ENCODE data around the gene NRXN3. TPM values are rescaled to one million over a fixed set of nuclear protein-coding genes. Genes with fewer than 3 reads are reported as not detected.
"Not testable (repeated sequence)": the region's sequence is repeated elsewhere in the genome, so short reads cannot be mapped to it uniquely, and the experiment has no call there.

NRXN3 gene
- total and polyA plus RNA-seq, 3 experiments from 2014 or later, result not detected

- Histone ChIP-seq H3K4me1 (ENCODE audit: insufficient read depth, low read length) (no peaks in the 10 kb centered on the region), H3K9me3 (ENCODE audit: low read length) (no peaks in the 10 kb centered on the region), H3K27ac (ENCODE audit: low read depth, low read length) (no peak overlapping the region), H3K4me3 (ENCODE audit: low read length) (no peak overlapping the region), H3K36me3 (ENCODE audit: insufficient read depth, low read length) (no peaks in the 10 kb centered on the region), H3K27me3 (ENCODE audit: insufficient read depth, low read length, poor library complexity, severe bottlenecking) (no peaks in the 10 kb centered on the region)
- ChIA-PET POLR2A (no interaction called here), CTCF (no interaction called here)
- Mint-ChIP-seq H3K27me3 (no peaks in the 10 kb centered on the region), H3K27ac (no peak overlapping the region), H3K36me3 (no peaks in the 10 kb centered on the region), H3K4me3 (no peak overlapping the region), H3K4me1 (no peaks in the 10 kb centered on the region), H3K9me3 (peaks cover 0 to 2% (median 0%) of the 10 kb centered on the region in 5 donors)
- DNase-seq, result no peak
These were observed 309.1 kb downstream of the NRXN3 start for GRCh38 chr14:78479127-78479780.

GRCh38 chr14:78484028-78484427, 313.9 kb downstream of the NRXN3 start:
- no peaks in the 10 kb centered on the region for H3K27me3 Mint-ChIP-seq
- H3K36me3 ChIP-seq (ENCODE audit: insufficient read depth, low read length), result no peaks in the 10 kb centered on the region
- POLR2A ChIA-PET, result no interaction called here
- H3K4me1 Mint-ChIP-seq, result no peaks in the 10 kb centered on the region
- no peaks in the 10 kb centered on the region for H3K36me3 Mint-ChIP-seq
- DNase-seq, result no peak
- no peaks in the 10 kb centered on the region for H3K4me1 ChIP-seq (ENCODE audit: insufficient read depth, low read length)
- no peaks in the 10 kb centered on the region for H3K9me3 ChIP-seq (ENCODE audit: low read length)
- CTCF ChIA-PET, result no interaction called here
- H3K27ac Mint-ChIP-seq, result no peak overlapping the region
- no peaks in the 10 kb centered on the region for H3K9me3 Mint-ChIP-seq
- no peak overlapping the region for H3K4me3 Mint-ChIP-seq
- H3K27me3 ChIP-seq (ENCODE audit: insufficient read depth, low read length, poor library complexity, severe bottlenecking), result no peaks in the 10 kb centered on the region
- H3K4me3 ChIP-seq (ENCODE audit: low read length), result no peak overlapping the region
- H3K27ac ChIP-seq (ENCODE audit: low read depth, low read length), result no peak overlapping the region

GRCh38 chr14:78486081-78486480, 315.9 kb downstream of the NRXN3 start:
- Mint-ChIP-seq H3K27me3 (no peaks in the 10 kb centered on the region), H3K36me3 (no peaks in the 10 kb centered on the region), H3K9me3 (no peaks in the 10 kb centered on the region), H3K4me3 (no peak overlapping the region), H3K27ac (no peak overlapping the region), H3K4me1 (no peaks in the 10 kb centered on the region)
- POLR2A ChIA-PET, result no interaction called here
- CTCF ChIA-PET, result no interaction called here
- no peaks in the 10 kb centered on the region for H3K9me3 ChIP-seq (ENCODE audit: low read length)
- H3K27me3 ChIP-seq (ENCODE audit: insufficient read depth, low read length, poor library complexity, severe bottlenecking), result no peaks in the 10 kb centered on the region
- H3K27ac ChIP-seq (ENCODE audit: low read depth, low read length), result no peak overlapping the region
- no peaks in the 10 kb centered on the region for H3K4me1 ChIP-seq (ENCODE audit: insufficient read depth, low read length)
- H3K36me3 ChIP-seq (ENCODE audit: insufficient read depth, low read length), result no peaks in the 10 kb centered on the region
- DNase-seq, result no peak
- H3K4me3 ChIP-seq (ENCODE audit: low read length), result no peak overlapping the region

GRCh38 chr14:78486621-78487020, 316.4 kb downstream of the NRXN3 start:
- Mint-ChIP-seq H3K4me3 (no peak overlapping the region), H3K9me3 (no peaks in the 10 kb centered on the region), H3K4me1 (no peaks in the 10 kb centered on the region), H3K27ac (no peak overlapping the region), H3K36me3 (no peaks in the 10 kb centered on the region), H3K27me3 (no peaks in the 10 kb centered on the region)
- ChIA-PET POLR2A (no interaction called here), CTCF (no interaction called here)
- Histone ChIP-seq H3K36me3 (ENCODE audit: insufficient read depth, low read length) (no peaks in the 10 kb centered on the region), H3K9me3 (ENCODE audit: low read length) (no peaks in the 10 kb centered on the region), H3K4me3 (ENCODE audit: low read length) (no peak overlapping the region), H3K27ac (ENCODE audit: low read depth, low read length) (no peak overlapping the region), H3K27me3 (ENCODE audit: insufficient read depth, low read length, poor library complexity, severe bottlenecking) (no peaks in the 10 kb centered on the region), H3K4me1 (ENCODE audit: insufficient read depth, low read length) (no peaks in the 10 kb centered on the region)
- DNase-seq, result no peak

- POLR2A ChIA-PET; H3K4me1 Mint-ChIP-seq; H3K4me3 Mint-ChIP-seq; H3K27ac ChIP-seq (ENCODE audit: low read depth, low read length); H3K27me3 Mint-ChIP-seq; H3K36me3 ChIP-seq (ENCODE audit: insufficient read depth, low read length); H3K4me3 ChIP-seq (ENCODE audit: low read length); H3K27me3 ChIP-seq (ENCODE audit: insufficient read depth, low read length, poor library complexity, severe bottlenecking); H3K36me3 Mint-ChIP-seq; H3K27ac Mint-ChIP-seq; H3K4me1 ChIP-seq (ENCODE audit: insufficient read depth, low read length); H3K9me3 ChIP-seq (ENCODE audit: low read length); H3K9me3 Mint-ChIP-seq; CTCF ChIA-PET; DNase-seq: not testable (repeated sequence)
These were observed 317.4 kb downstream of the NRXN3 start for GRCh38 chr14:78487573-78487972.

- ChIA-PET POLR2A (no interaction called here), CTCF (no interaction called here)
- no peaks in the 10 kb centered on the region for H3K4me1 ChIP-seq (ENCODE audit: insufficient read depth, low read length)
- Mint-ChIP-seq H3K36me3 (no peaks in the 10 kb centered on the region), H3K27ac (no peak overlapping the region), H3K9me3 (no peaks in the 10 kb centered on the region), H3K27me3 (no peaks in the 10 kb centered on the region), H3K4me3 (no peak overlapping the region), H3K4me1 (no peaks in the 10 kb centered on the region)
- no peaks in the 10 kb centered on the region for H3K9me3 ChIP-seq (ENCODE audit: low read length)
- H3K27me3 ChIP-seq (ENCODE audit: insufficient read depth, low read length, poor library complexity, severe bottlenecking), result no peaks in the 10 kb centered on the region
- H3K27ac ChIP-seq (ENCODE audit: low read depth, low read length), result no peak overlapping the region
- no peak for DNase-seq
- H3K36me3 ChIP-seq (ENCODE audit: insufficient read depth, low read length), result no peaks in the 10 kb centered on the region
- no peak overlapping the region for H3K4me3 ChIP-seq (ENCODE audit: low read length)
These were observed 318.8 kb downstream of the NRXN3 start for GRCh38 chr14:78488938-78489337.

- Histone ChIP-seq H3K36me3 (ENCODE audit: insufficient read depth, low read length) (no peaks in the 10 kb centered on the region), H3K9me3 (ENCODE audit: low read length) (no peaks in the 10 kb centered on the region), H3K4me3 (ENCODE audit: low read length) (no peak overlapping the region), H3K4me1 (ENCODE audit: insufficient read depth, low read length) (no peaks in the 10 kb centered on the region), H3K27ac (ENCODE audit: low read depth, low read length) (no peak overlapping the region), H3K27me3 (ENCODE audit: insufficient read depth, low read length, poor library complexity, severe bottlenecking) (no peaks in the 10 kb centered on the region)
- Mint-ChIP-seq H3K9me3 (no peaks in the 10 kb centered on the region), H3K4me3 (no peak overlapping the region), H3K4me1 (no peaks in the 10 kb centered on the region), H3K27ac (no peak overlapping the region), H3K36me3 (no peaks in the 10 kb centered on the region), H3K27me3 (no peaks in the 10 kb centered on the region)
- POLR2A ChIA-PET, result no interaction called here
- DNase-seq, result no peak
- CTCF ChIA-PET, result no interaction called here
These were observed 320.9 kb downstream of the NRXN3 start for GRCh38 chr14:78491048-78491447.

GRCh38 chr14:78498062-78498595, 328.0 kb downstream of the NRXN3 start:
- no peak overlapping the region for H3K4me3 ChIP-seq (ENCODE audit: low read length)
- H3K4me1 ChIP-seq (ENCODE audit: insufficient read depth, low read length), result no peaks in the 10 kb centered on the region
- Mint-ChIP-seq H3K4me3 (no peak overlapping the region), H3K4me1 (no peaks in the 10 kb centered on the region), H3K36me3 (no peaks in the 10 kb centered on the region), H3K27me3 (peaks cover 0 to 2% of the 10 kb centered on the region in 2 donors), H3K27ac (no peak overlapping the region), H3K9me3 (peaks cover under 1 to 13% (median 6%) of the 10 kb centered on the region in 5 donors)
- no peak overlapping the region for H3K27ac ChIP-seq (ENCODE audit: low read depth, low read length)
- no peaks in the 10 kb centered on the region for H3K9me3 ChIP-seq (ENCODE audit: low read length)
- DNase-seq, result no peak
- H3K36me3 ChIP-seq (ENCODE audit: insufficient read depth, low read length), result no peaks in the 10 kb centered on the region
- POLR2A ChIA-PET, result no interaction called here
- no peaks in the 10 kb centered on the region for H3K27me3 ChIP-seq (ENCODE audit: insufficient read depth, low read length, poor library complexity, severe bottlenecking)
- CTCF ChIA-PET, result no interaction called here

All from CD8-positive, alpha-beta memory T cell (primary cell).